ENCODE results near the gene DNAAF2. TPM values are rescaled to one million over a fixed set of nuclear protein-coding genes. Genes with fewer than 3 reads are reported as not detected.

DNAAF2 gene
- total and polyA plus RNA-seq, 2 experiments from 2014 or later: 17.6 to 19.8 TPM

GRCh38 chr14:49598485-49599300 lies 36.4 kb downstream of the DNAAF2 start, which contains the start of gene LRR1:
TSS of gene LRR1 (plus strand) at chr14:49598940. CDS start at chr14:49599021, 81 bp downstream.
- 2% methylated on average over 76 of the region's 77 CpGs for WGBS (ENCODE audit: low lambda C conversion rate, missing lambda C conversion rate)
- TF ChIP-seq CTCF (IDR thresholded peaks at IDR 0.05; ENCODE audit: poor library complexity) (no peak), EZH2phosphoT487 (IDR thresholded peaks at IDR 0.05; ENCODE audit: low read depth, severe bottlenecking, unreplicated experiment) (no peak), EZH2 (IDR thresholded peaks at IDR 0.05; ENCODE audit: borderline replicate concordance) (no peak)
- peak; percentile 89 for DNase-seq (ENCODE audit: low spot score)
- Histone ChIP-seq H3K27ac (peak within 1 kb of the TSS; percentile 100), H3K36me3 (replicated peaks; ENCODE audit: insufficient read depth, low read depth) (no peaks in the 10 kb centered on the region), H3K27me3 (no peaks in the 10 kb centered on the region), H3K9me2 (replicated peaks; ENCODE audit: insufficient read depth) (no peaks in the 10 kb centered on the region), H3K9me3 (ENCODE audit: low read depth) (no peaks in the 10 kb centered on the region), H3K4me1 (ENCODE audit: insufficient read depth) (peaks cover 17% of the 10 kb centered on the region), H4K20me1 (ENCODE audit: insufficient read depth, poor library complexity, severe bottlenecking) (no peaks in the 10 kb centered on the region), H3K4me3 (peak within 1 kb of the TSS; percentile 97), H3K79me2 (peaks cover 36% of the 10 kb centered on the region), H3K4me2 (peak within 1 kb of the TSS; percentile 90), H2AFZ (peak within 1 kb of the TSS; percentile 90)

GRCh38 chr14:49598189-49598484 lies 36.9 kb downstream of the DNAAF2 start:
- Histone ChIP-seq H3K79me2 (peaks cover 36% of the 10 kb centered on the region), H3K9me2 (replicated peaks; ENCODE audit: insufficient read depth) (no peaks in the 10 kb centered on the region), H3K27ac (peak overlapping the region; percentile 100), H3K4me3 (peak overlapping the region; percentile 97), H3K4me2 (peak overlapping the region; percentile 90), H3K27me3 (no peaks in the 10 kb centered on the region), H3K9me3 (ENCODE audit: low read depth) (no peaks in the 10 kb centered on the region), H3K4me1 (ENCODE audit: insufficient read depth) (peaks cover 17% of the 10 kb centered on the region), H2AFZ (peak overlapping the region; percentile 90), H4K20me1 (ENCODE audit: insufficient read depth, poor library complexity, severe bottlenecking) (no peaks in the 10 kb centered on the region), H3K36me3 (replicated peaks; ENCODE audit: insufficient read depth, low read depth) (no peaks in the 10 kb centered on the region)
- no peak for DNase-seq (ENCODE audit: low spot score)
- under 1% methylated on average over 15 of the region's 15 CpGs for WGBS (ENCODE audit: low lambda C conversion rate, missing lambda C conversion rate)
- no peak for TF ChIP-seq EZH2phosphoT487 (IDR thresholded peaks at IDR 0.05; ENCODE audit: low read depth, severe bottlenecking, unreplicated experiment)
- TF ChIP-seq EZH2 (IDR thresholded peaks at IDR 0.05; ENCODE audit: borderline replicate concordance): no peak
- no peak for TF ChIP-seq CTCF (IDR thresholded peaks at IDR 0.05; ENCODE audit: poor library complexity)

GRCh38 chr14:49594347-49595091 lies 40.5 kb downstream of the DNAAF2 start:
- peaks cover 17% of the 10 kb centered on the region for H3K4me1 ChIP-seq (ENCODE audit: insufficient read depth)
- H2AFZ ChIP-seq: no peak overlapping the region
- peaks cover 9% of the 10 kb centered on the region for H3K79me2 ChIP-seq
- no peaks in the 10 kb centered on the region for H3K9me3 ChIP-seq (ENCODE audit: low read depth)
- no peaks in the 10 kb centered on the region for H4K20me1 ChIP-seq (ENCODE audit: insufficient read depth, poor library complexity, severe bottlenecking)
- TF ChIP-seq EZH2 (IDR thresholded peaks at IDR 0.05; ENCODE audit: borderline replicate concordance) (no peak), CTCF (IDR thresholded peaks at IDR 0.05; ENCODE audit: poor library complexity) (no peak), EZH2phosphoT487 (IDR thresholded peaks at IDR 0.05; ENCODE audit: low read depth, severe bottlenecking, unreplicated experiment) (no peak)
- WGBS (ENCODE audit: low lambda C conversion rate, missing lambda C conversion rate): 16% methylated on average over 4 of the region's 4 CpGs
- peak overlapping the region; percentile 54 for H3K27ac ChIP-seq
- H3K9me2 ChIP-seq (replicated peaks; ENCODE audit: insufficient read depth): no peaks in the 10 kb centered on the region
- DNase-seq (ENCODE audit: low spot score): peak; percentile 68
- no peak overlapping the region for H3K4me3 ChIP-seq
- peak overlapping the region; percentile 47 for H3K4me2 ChIP-seq
- H3K27me3 ChIP-seq: no peaks in the 10 kb centered on the region
- H3K36me3 ChIP-seq (replicated peaks; ENCODE audit: insufficient read depth, low read depth): no peaks in the 10 kb centered on the region

All from hepatocyte (in vitro differentiated cells).